NT2/D1 (cell line): Measurements from ENCODE around the gene DDX10.
"Not testable (repeated sequence)": the region's sequence is repeated elsewhere in the genome, so short reads cannot be mapped to it uniquely, and the experiment has no call there.

Source experiments
- DNase-seq: peaks from one replicate; pipeline ENCODE4 v3.0.0-alpha.2; 2011; ENCODE audit warnings: low read depth, low spot score
- H3K27me3 ChIP-seq: 2 replicates; pipeline ENCODE4 v1.6.0; 2011; ENCODE audit warnings: mild to moderate bottlenecking; ENCODE audit not compliant: insufficient read length, insufficient read depth
- H3K36me3 ChIP-seq: 2 replicates; pipeline ENCODE4 v1.6.1; 2011; ENCODE audit warnings: mild to moderate bottlenecking, low read length, mixed read lengths; ENCODE audit not compliant: insufficient read depth, insufficient read length
- H3K4me1 ChIP-seq: 2 replicates; pipeline ENCODE4 v1.5.1; 2011; ENCODE audit not compliant: insufficient read depth, insufficient read length
- H3K4me3 ChIP-seq: 2 replicates; pipeline ENCODE4 v1.5.1; 2011; ENCODE audit warnings: low read depth; ENCODE audit not compliant: insufficient read length
- H3K9ac ChIP-seq: 2 replicates; pipeline ENCODE4 v1.6.0; 2011; ENCODE audit warnings: low read depth; ENCODE audit not compliant: insufficient read length
- H3K9me3 ChIP-seq: 2 replicates; pipeline ENCODE4 v1.5.1; 2011; ENCODE audit warnings: mild to moderate bottlenecking, low read length; ENCODE audit not compliant: insufficient read depth
- SUZ12 ChIP-seq: IDR thresholded peaks from 2 replicates; pipeline ENCODE4 v1.6.1; 2011; ENCODE audit not compliant: insufficient read length, insufficient read depth; ENCODE audit errors: extremely low read depth
- YY1 ChIP-seq: IDR thresholded peaks from 2 replicates; pipeline ENCODE4 v1.6.1; 2011; ENCODE audit not compliant: insufficient read length, insufficient read depth
- ZNF274 ChIP-seq: IDR thresholded peaks from 2 replicates; pipeline ENCODE4 v1.6.1; 2011; ENCODE audit warnings: mild to moderate bottlenecking, low read depth, low read length

The DDX10 gene

DNA sequence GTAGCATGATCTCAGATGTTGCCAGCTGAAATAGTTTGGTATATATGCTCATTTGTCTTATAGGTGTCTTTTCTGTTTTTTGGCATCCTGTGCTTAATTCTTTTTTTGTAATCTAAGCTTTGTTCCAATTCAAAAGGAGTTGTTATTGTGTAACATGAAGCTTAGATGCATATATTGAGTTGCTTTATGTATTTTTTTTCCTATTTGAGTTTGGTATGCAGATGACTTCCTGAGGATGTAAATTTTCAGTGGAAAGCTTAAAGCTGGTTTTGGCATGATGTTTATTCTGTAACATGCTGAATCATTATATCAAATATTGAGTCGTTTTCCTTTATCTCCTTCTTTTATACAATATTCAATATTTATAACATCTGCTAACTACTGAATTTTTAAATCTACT lies 69.4 kb downstream of the DDX10 start:
- H3K9ac ChIP-seq, result no peak overlapping the region
- H3K4me3 ChIP-seq, result no peak overlapping the region
- TF ChIP-seq SUZ12 (no peak), YY1 (no peak), ZNF274 (no peak)
- no peak for DNase-seq
- H3K27me3 ChIP-seq, result no peaks in the 10 kb centered on the region
- no peaks in the 10 kb centered on the region for H3K9me3 ChIP-seq
- no peaks in the 10 kb centered on the region for H3K4me1 ChIP-seq
- peaks cover 9% of the 10 kb centered on the region for H3K36me3 ChIP-seq

GRCh38 chr11:108734956-108735559 lies 70.2 kb downstream of the DDX10 start:
- H3K27me3 ChIP-seq, result no peaks in the 10 kb centered on the region
- no peak overlapping the region for H3K9ac ChIP-seq
- no peak overlapping the region for H3K4me3 ChIP-seq
- H3K36me3 ChIP-seq, result peaks cover 9% of the 10 kb centered on the region
- H3K9me3 ChIP-seq, result no peaks in the 10 kb centered on the region
- H3K4me1 ChIP-seq, result no peaks in the 10 kb centered on the region
- TF ChIP-seq ZNF274, result no peak
- no peak for TF ChIP-seq YY1
- TF ChIP-seq SUZ12, result no peak
- DNase-seq, result no peak

DNA sequence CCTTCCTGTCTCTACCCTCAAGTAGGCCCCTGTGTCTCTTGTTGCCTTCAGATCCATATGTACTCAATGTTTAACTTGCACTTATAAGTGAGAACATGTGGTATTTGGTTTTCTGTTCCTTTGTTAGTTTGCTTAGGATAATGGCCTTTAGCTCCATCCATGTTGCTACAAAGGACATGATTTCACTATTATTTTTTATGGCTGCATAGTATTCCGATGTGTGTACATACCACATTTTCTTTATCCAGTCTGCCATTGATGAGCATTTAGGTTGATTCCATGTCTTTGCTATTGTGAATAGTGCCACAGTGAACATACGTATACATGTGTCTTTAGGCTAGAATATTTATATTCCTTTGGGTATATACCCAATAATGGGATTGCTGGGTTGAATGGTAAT lies 75.3 kb downstream of the DDX10 start:
- DNase-seq, H3K27me3 ChIP-seq, H3K36me3 ChIP-seq, H3K9me3 ChIP-seq, H3K4me3 ChIP-seq, H3K4me1 ChIP-seq, H3K9ac ChIP-seq: not testable (repeated sequence)

DNA sequence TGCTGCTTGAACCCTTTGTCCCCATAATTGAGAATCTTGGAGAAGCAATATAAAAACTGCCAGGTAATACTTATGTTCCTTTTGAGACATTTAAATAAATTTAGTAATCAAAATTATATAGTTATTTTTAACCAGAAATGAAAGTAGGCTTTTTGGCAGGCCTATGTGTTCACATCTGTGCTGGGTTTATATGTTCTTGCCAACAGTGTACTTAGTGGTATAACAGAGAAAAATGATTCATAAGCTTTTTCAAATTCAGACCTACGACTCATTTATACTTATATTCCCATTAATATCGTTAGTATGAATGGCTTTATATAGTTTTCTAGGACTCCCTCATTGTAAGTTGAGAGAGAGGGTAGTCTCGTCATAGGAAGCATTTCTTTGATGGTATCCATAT lies 79.0 kb downstream of the DDX10 start:
- Histone ChIP-seq H3K27me3 (no peaks in the 10 kb centered on the region), H3K36me3 (peaks cover 2% of the 10 kb centered on the region), H3K4me3 (no peak overlapping the region), H3K4me1 (no peaks in the 10 kb centered on the region), H3K9me3 (no peaks in the 10 kb centered on the region), H3K9ac (no peak overlapping the region)
- TF ChIP-seq YY1 (no peak), ZNF274 (no peak), SUZ12 (no peak)
- no peak for DNase-seq

DNA sequence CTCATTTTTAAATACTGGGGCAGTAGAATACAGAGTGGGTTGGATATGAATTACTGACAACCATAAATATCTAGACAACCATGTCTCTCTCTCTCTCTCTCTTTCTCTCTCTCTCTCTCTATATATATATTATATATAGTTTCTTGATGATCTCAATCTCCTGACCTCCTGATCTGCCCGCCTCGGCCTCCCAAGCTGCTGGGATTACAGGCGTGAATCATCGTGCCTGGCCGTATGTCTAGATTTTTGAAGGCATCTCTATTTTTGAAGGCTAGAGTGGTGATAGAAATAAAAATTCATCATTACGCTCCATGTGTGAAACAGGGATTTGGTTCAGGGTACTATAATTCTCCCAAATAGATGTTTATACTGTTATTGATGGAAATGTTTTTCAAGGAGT lies 84.1 kb downstream of the DDX10 start:
- DNase-seq, result no peak
- H3K27me3 ChIP-seq, result no peaks in the 10 kb centered on the region
- H3K36me3 ChIP-seq, result no peaks in the 10 kb centered on the region
- no peaks in the 10 kb centered on the region for H3K9me3 ChIP-seq
- TF ChIP-seq YY1 (no peak), ZNF274 (no peak), SUZ12 (no peak)
- no peak overlapping the region for H3K4me3 ChIP-seq
- no peaks in the 10 kb centered on the region for H3K4me1 ChIP-seq
- H3K9ac ChIP-seq, result no peak overlapping the region

DNA sequence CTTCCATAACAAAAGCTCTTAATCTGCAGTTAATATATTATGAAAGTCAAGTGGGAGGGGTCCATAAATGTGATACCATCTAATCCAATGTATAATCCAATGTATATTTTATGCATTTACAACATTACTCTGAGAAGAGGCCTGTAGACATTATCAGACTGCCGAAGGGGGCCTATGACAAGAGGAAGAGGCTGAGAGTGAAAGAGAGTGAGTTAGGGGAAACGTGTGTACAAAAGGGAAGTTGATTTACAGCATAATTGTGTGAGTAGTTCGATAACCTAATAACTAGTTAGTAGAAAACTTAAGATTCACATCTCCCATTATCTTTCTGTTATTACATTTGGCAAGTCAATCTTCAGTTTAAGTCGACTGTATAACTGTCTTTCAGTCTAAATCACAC lies 86.6 kb downstream of the DDX10 start:
- no peaks in the 10 kb centered on the region for H3K4me1 ChIP-seq

DNA sequence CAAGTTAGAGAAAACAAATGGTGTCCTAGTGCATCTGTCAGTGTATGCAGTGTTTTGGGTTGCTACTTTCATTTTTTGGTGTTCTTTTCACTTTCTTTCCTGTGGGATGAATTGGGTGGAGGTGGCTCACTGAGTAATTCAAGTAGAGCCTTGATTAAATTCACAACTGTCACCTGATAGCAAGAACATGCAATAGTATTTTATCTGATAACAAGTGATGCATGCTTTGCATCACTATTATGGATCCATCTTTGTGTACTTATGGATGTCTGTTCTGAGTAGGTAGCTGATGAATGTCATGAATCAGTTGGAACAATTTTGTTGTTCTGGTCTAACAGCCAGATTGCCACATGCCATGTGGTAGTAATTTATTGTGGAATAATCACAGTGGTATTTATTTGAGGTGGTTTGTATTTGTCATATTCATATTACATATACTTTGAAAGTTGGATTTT lies 87.5 kb downstream of the DDX10 start:
- Histone ChIP-seq H3K4me1 (no peaks in the 10 kb centered on the region), H3K9me3 (no peaks in the 10 kb centered on the region), H3K36me3 (no peaks in the 10 kb centered on the region), H3K27me3 (no peaks in the 10 kb centered on the region), H3K9ac (no peak overlapping the region), H3K4me3 (no peak overlapping the region)
- TF ChIP-seq SUZ12 (no peak), ZNF274 (no peak), YY1 (no peak)
- DNase-seq, result no peak

More for the DNA sequence above, 86.6 kb downstream of the DDX10 start:
- H3K9me3 ChIP-seq, result no peaks in the 10 kb centered on the region
- DNase-seq, result no peak
- H3K4me3 ChIP-seq, result no peak overlapping the region
- no peak overlapping the region for H3K9ac ChIP-seq
- no peaks in the 10 kb centered on the region for H3K27me3 ChIP-seq
- no peaks in the 10 kb centered on the region for H3K36me3 ChIP-seq
- TF ChIP-seq ZNF274 (no peak), YY1 (no peak), SUZ12 (no peak)

DNA sequence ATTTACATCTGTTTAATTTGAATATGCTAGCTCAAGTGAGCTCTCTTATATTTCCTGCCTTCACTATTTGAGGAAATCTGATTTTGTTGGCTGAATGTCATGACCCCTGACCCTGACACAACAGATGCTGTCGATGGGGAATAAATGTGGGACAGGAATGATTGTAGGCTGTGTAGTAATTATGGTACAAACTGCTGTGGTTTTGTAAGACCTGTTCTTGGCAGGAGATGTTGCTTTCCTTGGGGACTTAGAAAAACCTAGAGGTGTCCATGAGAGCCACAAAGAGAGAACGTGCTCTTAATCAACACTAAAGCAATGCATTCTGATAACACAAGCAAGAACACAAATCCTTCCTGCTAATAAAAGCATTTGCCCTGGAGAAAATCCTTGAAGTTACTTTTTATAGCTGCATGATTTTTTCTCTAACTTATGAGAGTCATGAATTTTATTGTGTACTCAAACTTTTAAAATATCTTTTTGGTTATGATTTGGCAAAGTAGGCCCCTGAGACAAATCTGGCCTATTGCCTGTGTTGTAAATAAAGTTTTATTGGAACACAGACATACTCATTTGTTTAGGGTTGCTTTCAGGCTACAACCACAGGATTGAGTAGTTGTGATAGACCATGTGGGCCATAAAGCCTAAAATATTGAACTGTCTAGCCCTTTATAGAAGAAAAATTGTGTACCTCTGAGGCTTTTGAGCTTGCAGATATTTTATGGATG lies 90.2 kb downstream of the DDX10 start:
- Histone ChIP-seq H3K9me3 (no peaks in the 10 kb centered on the region), H3K9ac (no peak overlapping the region), H3K4me1 (no peaks in the 10 kb centered on the region), H3K36me3 (no peaks in the 10 kb centered on the region), H3K27me3 (no peaks in the 10 kb centered on the region), H3K4me3 (no peak overlapping the region)
- TF ChIP-seq ZNF274 (no peak), YY1 (no peak), SUZ12 (no peak)
- no peak for DNase-seq
